GM13976 (cell line): Measurements from ENCODE around the gene ZNF559.
"Not testable (repeated sequence)": the region's sequence is repeated elsewhere in the genome, so short reads cannot be mapped to it uniquely, and the experiment has no call there.

Experiments used
- DNase-seq: peaks from one replicate; pipeline ENCODE4 v3.0.0; 2012; ENCODE audit warnings: low spot score
- CTCF ChIP-seq: IDR thresholded peaks from 2 replicates; pipeline ENCODE4 v1.5.1; 2012; ENCODE audit warnings: borderline replicate concordance, mild to moderate bottlenecking; ENCODE audit not compliant: insufficient read depth; ENCODE audit errors: extremely low read depth, missing control alignments, control extremely low read depth
- in situ Hi-C: fragments of 300-500 bp; cut with MboI; formaldehyde crosslinking; loops from one replicate; pipeline ENCODE4 v1.12.0; 2022; ENCODE audit warnings: low sequenced_read_pairs, mixed read lengths, inconsistent platforms; ENCODE audit not compliant: unreplicated experiment

Gene ZNF559

GRCh38 chr19:9308091-9308770 is 15.7 kb upstream of the ZNF559 start:
- in situ Hi-C loops = loop anchor here (10.0 kb wide), 1 partner anchor 487 kb away; no protein-coding TSS in a partner anchor
- TF ChIP-seq CTCF = no peak
- no peak for DNase-seq

DNA sequence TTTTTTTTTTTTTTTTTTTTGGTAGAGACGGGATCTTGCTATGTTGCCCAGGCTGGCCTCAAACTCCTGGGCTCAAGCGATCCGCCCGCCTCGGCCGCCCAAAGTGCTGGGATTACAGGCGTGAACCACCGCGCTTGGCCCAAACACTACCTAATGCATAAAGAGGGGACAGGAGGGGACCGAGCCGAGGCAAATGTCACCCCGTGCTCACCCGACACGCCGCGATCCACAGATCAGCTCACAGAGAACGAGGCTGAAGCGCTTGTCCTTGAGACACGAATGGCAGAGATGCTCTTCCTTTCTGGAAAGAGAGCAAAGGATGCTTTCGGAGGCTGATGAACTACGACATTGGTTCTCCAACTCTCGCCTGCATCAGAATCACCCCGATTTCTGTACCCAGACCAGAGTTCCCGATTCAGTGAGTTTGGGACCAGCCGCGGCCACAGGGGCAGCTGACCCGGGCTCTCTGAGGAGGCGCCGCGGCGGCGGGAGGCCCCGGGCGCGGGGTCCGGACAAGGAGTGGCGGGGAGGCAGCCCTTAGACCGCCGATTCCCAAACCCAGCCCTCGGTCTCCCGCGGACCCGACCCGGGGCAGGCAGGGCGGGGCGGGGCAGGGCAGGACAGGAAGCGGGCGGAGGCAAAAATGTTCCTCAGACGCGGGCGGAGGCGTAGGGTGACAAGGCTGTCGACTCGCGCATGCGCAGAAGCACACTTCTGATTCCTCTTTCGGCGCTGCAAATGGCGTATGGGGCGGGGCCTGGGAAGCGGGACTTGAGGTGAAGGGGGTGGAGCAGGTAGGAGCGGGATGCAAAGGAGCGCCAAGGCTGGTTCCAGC is 14.6 kb upstream of the ZNF559 start, which contains the start of gene ZNF699:
ZNF699 (minus strand) TSS at position 700 of the 835 bp plus-strand sequence. CDS start 4,719 bp downstream, outside the sequence.
- DNase-seq = peak; percentile 96
- in situ Hi-C loops = loop anchor here (10.0 kb wide), 1 partner anchor 485 kb away; no protein-coding TSS in a partner anchor

GRCh38 chr19:9309974-9310446 is 14.0 kb upstream of the ZNF559 start:
- in situ Hi-C loops = loop anchor here (10.0 kb wide), 1 partner anchor 485 kb away; no protein-coding TSS in a partner anchor
- peak; percentile 77 for DNase-seq

More for the DNA sequence above, 14.6 kb upstream of the ZNF559 start, which contains the start of gene ZNF699:
- TF ChIP-seq CTCF = no peak

GRCh38 chr19:9313756-9314155 is 10.2 kb upstream of the ZNF559 start:
- DNase-seq = no peak
- in situ Hi-C loops = no loop called here
- TF ChIP-seq CTCF = no peak

More at GRCh38 chr19:9309974-9310446, 14.0 kb upstream of the ZNF559 start:
- no peak for TF ChIP-seq CTCF

DNA sequence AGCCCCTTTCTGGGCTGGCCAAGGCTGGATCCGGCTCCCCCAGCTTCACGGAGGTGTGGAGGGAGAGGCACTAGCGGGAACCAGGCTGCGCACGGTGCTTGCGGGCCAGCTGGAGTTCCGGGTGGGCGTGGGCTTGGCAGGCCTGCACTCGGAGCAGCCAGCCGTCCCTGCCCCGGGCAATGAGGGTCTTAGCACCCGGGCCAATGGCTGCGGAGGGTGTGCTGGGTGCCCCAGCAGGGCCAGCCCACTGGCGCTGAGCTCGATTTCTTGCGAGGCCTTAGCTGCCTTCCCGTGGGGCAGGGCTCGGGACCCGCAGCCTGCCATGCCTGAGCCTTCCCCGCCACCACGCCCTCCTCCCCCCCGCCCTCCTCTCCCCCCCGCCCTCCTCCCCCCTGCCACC is 2.6 kb upstream of the ZNF559 start:
- DNase-seq = no peak
- in situ Hi-C loops = no loop called here
- TF ChIP-seq CTCF = no peak

GRCh38 chr19:9321756-9322155 is 2.2 kb upstream of the ZNF559 start:
- in situ Hi-C loops, DNase-seq: not testable (repeated sequence)

DNA sequence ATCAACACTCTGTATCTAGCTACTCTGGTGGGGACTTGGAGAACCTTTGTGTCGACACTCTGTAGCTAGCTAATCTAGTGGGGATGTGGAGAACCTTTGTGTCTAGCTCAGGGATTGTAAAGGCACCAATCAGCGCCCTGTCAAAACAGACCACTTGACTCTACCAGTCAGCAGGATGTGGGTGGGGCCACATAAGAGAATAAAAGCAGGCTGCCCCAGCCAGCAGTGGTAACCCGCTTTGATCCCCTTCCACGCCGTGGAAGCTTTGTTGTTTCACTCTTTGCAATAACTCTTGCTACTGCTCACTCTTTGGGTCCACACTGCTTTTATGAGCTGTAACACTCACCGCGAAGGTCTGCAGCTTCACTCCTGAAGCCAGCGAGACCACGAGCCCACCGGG is 1.8 kb upstream of the ZNF559 start:
- DNase-seq, in situ Hi-C loops: not testable (repeated sequence)
